Ishikawa (cell line): ENCODE data around the gene MVD.

ENCODE experiments used
- CEBPB ChIP-seq: IDR thresholded peaks from 2 replicates; pipeline ENCODE4 v1.6.1; 2012
- CREB1 ChIP-seq: IDR thresholded peaks from 2 replicates; pipeline ENCODE4 v1.6.1; 2012; ENCODE audit warnings: low read depth
- EGR1 ChIP-seq: IDR thresholded peaks from 2 replicates; pipeline ENCODE4 v1.6.1; 2012
- EP300 ChIP-seq: IDR thresholded peaks from 2 replicates; pipeline ENCODE4 v1.6.1; 2012; ENCODE audit warnings: borderline replicate concordance
- FOXM1 ChIP-seq: IDR thresholded peaks from 2 replicates; pipeline ENCODE4 v1.6.1; 2012; ENCODE audit warnings: low read depth, borderline replicate concordance
- MAX ChIP-seq: IDR thresholded peaks from 2 replicates; pipeline ENCODE4 v1.6.1; 2012
- NFIC ChIP-seq: IDR thresholded peaks from 2 replicates; pipeline ENCODE4 v1.6.1; 2012
- RAD21 ChIP-seq: IDR thresholded peaks from 2 replicates; pipeline ENCODE4 v1.6.1; 2012; ENCODE audit warnings: low read depth
- TAF1 ChIP-seq: IDR thresholded peaks from 2 replicates; pipeline ENCODE4 v1.6.1; 2012; ENCODE audit warnings: low read depth, mild to moderate bottlenecking
- TCF12 ChIP-seq: IDR thresholded peaks from 2 replicates; pipeline ENCODE4 v1.6.1; 2012; ENCODE audit warnings: low read depth
- TEAD4 ChIP-seq: IDR thresholded peaks from 2 replicates; pipeline ENCODE4 v1.6.1; 2012
- USF1 ChIP-seq: IDR thresholded peaks from 2 replicates; pipeline ENCODE4 v1.6.1; 2012
- YY1 ChIP-seq: IDR thresholded peaks from 2 replicates; pipeline ENCODE4 v1.6.1; 2012; ENCODE audit warnings: low read depth
- ZBTB7A ChIP-seq: IDR thresholded peaks from 2 replicates; pipeline ENCODE4 v1.6.1; 2012; ENCODE audit warnings: low read depth
- TF ChIP-seq, protein P1 (sequence below): IDR thresholded peaks from 2 replicates; pipeline ENCODE4 v1.6.1; 2012; ENCODE audit warnings: low read depth, mild to moderate bottlenecking

MVD gene

DNA sequence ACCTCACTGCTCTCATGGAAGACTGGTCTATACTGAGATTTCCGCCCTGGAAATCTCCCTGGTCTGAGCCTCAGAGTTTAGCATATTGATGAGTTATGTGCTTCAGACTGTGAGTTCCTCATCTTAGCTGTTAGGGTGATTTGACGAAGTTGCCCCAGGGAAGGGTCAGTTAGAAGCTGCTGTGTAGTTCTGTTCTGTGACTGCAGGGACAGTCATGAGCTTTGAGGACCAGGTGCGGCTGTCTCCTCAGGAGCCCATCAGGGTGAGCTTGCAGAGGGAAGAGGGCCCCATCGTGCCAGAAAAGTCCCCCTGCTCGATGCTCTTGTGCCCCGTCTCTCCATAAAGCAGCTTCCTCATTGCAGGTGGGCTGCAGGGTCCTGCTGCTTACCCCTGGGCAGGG is 52.8 kb downstream of the MVD start:
- TF ChIP-seq CREB1, result no peak
- no peak for TF ChIP-seq FOXM1
- no peak for TF ChIP-seq TCF12
- TF ChIP-seq NFIC, result no peak
- TF ChIP-seq USF1, result no peak

GRCh38 chr16:88608076-88608475 is 54.8 kb downstream of the MVD start:
- TF ChIP-seq, protein P1, sequence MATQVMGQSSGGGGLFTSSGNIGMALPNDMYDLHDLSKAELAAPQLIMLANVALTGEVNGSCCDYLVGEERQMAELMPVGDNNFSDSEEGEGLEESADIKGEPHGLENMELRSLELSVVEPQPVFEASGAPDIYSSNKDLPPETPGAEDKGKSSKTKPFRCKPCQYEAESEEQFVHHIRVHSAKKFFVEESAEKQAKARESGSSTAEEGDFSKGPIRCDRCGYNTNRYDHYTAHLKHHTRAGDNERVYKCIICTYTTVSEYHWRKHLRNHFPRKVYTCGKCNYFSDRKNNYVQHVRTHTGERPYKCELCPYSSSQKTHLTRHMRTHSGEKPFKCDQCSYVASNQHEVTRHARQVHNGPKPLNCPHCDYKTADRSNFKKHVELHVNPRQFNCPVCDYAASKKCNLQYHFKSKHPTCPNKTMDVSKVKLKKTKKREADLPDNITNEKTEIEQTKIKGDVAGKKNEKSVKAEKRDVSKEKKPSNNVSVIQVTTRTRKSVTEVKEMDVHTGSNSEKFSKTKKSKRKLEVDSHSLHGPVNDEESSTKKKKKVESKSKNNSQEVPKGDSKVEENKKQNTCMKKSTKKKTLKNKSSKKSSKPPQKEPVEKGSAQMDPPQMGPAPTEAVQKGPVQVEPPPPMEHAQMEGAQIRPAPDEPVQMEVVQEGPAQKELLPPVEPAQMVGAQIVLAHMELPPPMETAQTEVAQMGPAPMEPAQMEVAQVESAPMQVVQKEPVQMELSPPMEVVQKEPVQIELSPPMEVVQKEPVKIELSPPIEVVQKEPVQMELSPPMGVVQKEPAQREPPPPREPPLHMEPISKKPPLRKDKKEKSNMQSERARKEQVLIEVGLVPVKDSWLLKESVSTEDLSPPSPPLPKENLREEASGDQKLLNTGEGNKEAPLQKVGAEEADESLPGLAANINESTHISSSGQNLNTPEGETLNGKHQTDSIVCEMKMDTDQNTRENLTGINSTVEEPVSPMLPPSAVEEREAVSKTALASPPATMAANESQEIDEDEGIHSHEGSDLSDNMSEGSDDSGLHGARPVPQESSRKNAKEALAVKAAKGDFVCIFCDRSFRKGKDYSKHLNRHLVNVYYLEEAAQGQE, result no peak
- TF ChIP-seq FOXM1 (no peak), EGR1 (no peak), ZBTB7A (no peak), CREB1 (no peak), TEAD4 (no peak), EP300 (no peak), TAF1 (no peak), USF1 (no peak), YY1 (no peak)

DNA sequence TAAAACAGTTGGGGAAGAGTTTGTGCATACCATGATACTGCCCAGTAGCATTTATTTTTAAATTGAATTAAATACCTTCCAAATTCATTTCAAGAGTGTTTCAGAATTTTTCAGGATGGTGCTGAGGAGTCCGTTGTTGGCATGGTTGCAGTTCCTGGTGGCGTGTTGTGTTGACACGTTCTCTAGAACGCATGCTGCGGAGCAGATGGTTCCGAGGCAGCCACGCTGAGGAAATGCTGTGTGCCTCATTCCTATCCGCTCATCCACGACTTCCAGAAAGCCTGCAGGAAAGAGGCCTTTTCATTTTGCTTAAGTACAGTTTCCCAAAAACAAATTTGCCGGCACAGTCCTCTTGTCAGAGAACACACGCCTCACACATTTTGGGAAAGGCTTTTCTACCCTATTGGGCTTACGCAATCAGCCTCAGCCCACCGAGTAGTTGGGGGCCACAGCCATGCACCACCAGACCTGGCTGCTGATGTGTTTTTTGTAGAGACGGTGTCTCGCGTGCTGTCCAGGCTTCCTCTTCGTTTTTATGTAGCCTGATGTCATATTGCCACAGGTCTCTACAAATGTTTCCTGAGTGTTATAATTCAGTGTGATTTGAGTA is 56.6 kb downstream of the MVD start:
- no peak for TF ChIP-seq YY1
- TF ChIP-seq MAX, result no peak
- no peak for TF ChIP-seq EGR1
- TF ChIP-seq, protein P1, result no peak
- TF ChIP-seq CEBPB, result no peak
- no peak for TF ChIP-seq FOXM1
- TF ChIP-seq ZBTB7A, result no peak
- no peak for TF ChIP-seq TAF1
- TF ChIP-seq TCF12, result no peak
- TF ChIP-seq NFIC, result no peak
- no peak for TF ChIP-seq EP300
- no peak for TF ChIP-seq TEAD4
- TF ChIP-seq CREB1, result no peak
- TF ChIP-seq RAD21, result no peak
- TF ChIP-seq USF1, result no peak

DNA sequence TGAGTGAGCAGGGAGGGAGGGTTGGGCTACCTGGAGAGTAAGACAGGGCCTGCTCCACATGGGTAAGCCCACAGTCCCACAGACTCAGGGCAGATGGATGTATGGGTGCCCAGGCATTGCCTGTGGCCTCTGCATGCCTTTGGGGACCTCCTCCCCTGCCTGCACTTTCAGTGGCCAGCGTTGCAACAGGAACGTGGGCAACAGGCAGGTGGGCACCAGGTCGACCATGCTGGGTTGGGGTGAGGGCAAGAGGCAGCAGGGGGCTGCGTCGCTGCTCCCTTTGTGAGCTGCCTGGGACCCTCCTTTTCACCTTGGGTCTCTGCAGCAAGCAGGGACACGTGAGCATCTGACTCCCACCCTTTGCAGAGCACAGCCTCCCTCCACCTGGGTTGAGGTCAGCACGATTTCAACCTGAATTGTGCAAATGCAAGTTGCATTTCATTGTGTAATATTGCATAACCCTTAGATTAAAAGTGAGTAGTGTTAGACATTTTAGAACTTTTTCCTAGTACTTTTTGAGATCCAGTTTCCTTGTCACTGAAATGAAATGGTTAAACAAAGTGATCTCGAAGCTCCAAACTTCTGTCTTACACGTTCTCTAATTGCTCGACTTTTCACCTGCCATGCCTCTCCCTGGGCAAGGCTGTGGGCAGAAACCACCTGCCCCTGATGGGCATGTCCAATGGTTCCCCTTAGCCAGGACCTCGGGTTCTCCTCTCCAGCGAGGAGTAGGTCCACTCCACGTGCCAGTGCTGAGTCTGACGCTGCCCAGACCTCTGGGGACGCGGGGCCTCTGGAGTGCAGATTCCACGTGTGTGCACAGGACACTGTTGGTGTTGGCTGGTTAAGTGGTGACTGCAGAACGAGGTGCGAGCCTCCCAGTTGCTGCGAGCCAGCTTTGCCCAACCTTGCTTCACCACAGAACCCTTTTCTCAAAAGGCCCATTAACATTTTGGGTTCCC is 57.4 kb downstream of the MVD start:
- TF ChIP-seq MAX (no peak), CEBPB (no peak), CREB1 (no peak), EGR1 (no peak), RAD21 (no peak), YY1 (no peak), USF1 (no peak), TCF12 (no peak), ZBTB7A (no peak), TAF1 (no peak), NFIC (no peak), EP300 (no peak), FOXM1 (no peak), TEAD4 (no peak)
- TF ChIP-seq, protein P1, result no peak
